IPS-15b (cell line): ENCODE data around the gene SGCD.

Source experiments
- H3K27me3 ChIP-seq: one replicate; pipeline ENCODE4 v1.6.1; 2013; ENCODE audit warnings: low read length; ENCODE audit not compliant: control insufficient read depth, insufficient read depth
- H3K36me3 ChIP-seq: one replicate; pipeline ENCODE4 v1.6.1; 2013; ENCODE audit warnings: low read length; ENCODE audit not compliant: control insufficient read depth, insufficient read depth
- H3K4me1 ChIP-seq: one replicate; pipeline ENCODE4 v1.6.1; 2013; ENCODE audit warnings: mild to moderate bottlenecking, low read length; ENCODE audit not compliant: control insufficient read depth, insufficient read depth
- H3K4me3 ChIP-seq: one replicate; pipeline ENCODE4 v1.5.1; 2013; ENCODE audit warnings: low read depth, low read length
- H3K9ac ChIP-seq: one replicate; pipeline ENCODE4 v1.6.1; 2013; ENCODE audit warnings: low read depth, mild to moderate bottlenecking, low read length
- H3K9me3 ChIP-seq: one replicate; pipeline ENCODE4 v1.6.1; 2013; ENCODE audit warnings: mild to moderate bottlenecking, low read length; ENCODE audit not compliant: control insufficient read depth, insufficient read depth

SGCD gene

DNA sequence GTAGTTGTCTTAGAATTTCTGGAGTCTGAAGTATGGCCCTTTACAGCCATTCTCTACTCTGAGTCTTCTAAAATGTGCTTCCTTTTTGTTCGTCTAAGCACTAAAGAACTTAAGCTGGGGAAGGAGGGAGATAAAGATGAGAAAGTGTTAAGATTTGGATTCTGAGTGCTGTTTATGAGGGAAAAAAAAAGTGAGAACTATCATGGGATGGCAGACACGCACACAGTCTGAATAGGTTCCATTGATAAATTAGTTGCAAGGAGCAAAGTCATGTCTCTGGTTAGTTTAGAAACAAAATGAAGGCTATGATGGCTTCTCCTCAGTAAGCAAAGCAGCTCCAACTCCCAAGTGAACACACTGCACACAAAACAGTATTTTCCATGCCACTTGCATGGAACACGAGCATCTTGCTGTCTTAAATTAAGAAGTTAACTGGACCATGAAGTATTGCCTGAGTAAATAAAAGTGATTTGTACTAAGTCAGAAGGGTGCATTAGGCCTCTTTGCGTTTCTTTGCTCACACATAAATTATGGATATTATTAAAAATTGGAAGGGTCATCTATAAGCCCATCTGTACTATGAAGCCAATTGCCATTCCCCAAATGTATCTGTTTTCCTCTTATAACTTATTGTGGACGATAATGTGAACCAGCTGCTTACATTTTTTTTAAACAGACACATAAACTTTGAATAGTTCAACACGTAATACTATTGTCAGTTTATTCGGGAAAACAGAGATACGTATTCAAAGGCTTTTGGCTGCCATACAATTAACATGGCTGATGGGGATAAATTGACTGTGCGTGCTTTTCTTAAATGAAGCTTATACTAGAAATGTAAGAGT lies 199.3 kb downstream of the SGCD start:
- H3K4me3 ChIP-seq, result no peak overlapping the region
- no peak overlapping the region for H3K9ac ChIP-seq
- no peaks in the 10 kb centered on the region for H3K27me3 ChIP-seq
- H3K4me1 ChIP-seq, result no peaks in the 10 kb centered on the region
- H3K36me3 ChIP-seq, result no peaks in the 10 kb centered on the region
- no peaks in the 10 kb centered on the region for H3K9me3 ChIP-seq

DNA sequence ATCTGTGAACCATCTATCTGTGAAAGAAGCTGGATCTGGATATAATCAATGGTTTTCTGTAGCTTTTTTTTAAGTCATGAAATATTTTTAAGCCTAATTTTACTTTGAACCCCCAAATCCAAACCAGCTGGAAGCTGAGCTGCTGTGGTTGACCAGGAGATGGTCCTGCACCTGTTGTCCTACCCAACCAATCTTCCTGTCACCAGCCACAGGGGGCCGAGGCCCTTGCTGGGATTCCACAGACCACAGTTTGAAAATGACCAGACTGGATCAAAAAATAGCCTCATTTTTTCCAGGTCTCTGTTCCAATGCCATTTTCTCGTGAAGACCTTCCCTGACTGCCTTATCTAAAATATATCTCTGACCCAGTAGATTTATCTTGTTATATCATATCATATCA lies 200.6 kb downstream of the SGCD start:
- Histone ChIP-seq H3K4me3 (no peak overlapping the region), H3K36me3 (no peaks in the 10 kb centered on the region), H3K27me3 (no peaks in the 10 kb centered on the region), H3K9ac (no peak overlapping the region), H3K4me1 (no peaks in the 10 kb centered on the region), H3K9me3 (no peaks in the 10 kb centered on the region)

DNA sequence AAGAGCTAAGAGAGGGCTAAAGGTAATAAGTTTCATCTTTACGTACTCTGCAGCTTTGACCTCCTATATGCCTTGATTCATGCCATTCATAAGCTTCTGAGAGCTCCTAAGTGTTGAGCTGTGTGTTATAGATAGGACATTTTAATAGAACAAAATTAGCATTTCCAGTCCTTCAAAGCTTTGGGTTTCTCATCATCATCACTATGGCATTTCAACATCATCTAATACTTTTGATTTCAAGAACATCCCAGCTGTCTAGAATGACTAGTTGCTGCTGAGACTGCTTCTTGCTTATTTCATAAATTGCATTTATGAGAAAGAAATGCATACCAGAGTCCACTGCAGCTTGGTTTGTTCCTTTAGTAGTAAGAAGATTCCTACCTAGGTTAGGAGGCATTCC lies 201.7 kb downstream of the SGCD start:
- Histone ChIP-seq H3K27me3 (no peaks in the 10 kb centered on the region), H3K4me3 (no peak overlapping the region), H3K9me3 (no peaks in the 10 kb centered on the region), H3K36me3 (no peaks in the 10 kb centered on the region), H3K4me1 (no peaks in the 10 kb centered on the region), H3K9ac (no peak overlapping the region)

DNA sequence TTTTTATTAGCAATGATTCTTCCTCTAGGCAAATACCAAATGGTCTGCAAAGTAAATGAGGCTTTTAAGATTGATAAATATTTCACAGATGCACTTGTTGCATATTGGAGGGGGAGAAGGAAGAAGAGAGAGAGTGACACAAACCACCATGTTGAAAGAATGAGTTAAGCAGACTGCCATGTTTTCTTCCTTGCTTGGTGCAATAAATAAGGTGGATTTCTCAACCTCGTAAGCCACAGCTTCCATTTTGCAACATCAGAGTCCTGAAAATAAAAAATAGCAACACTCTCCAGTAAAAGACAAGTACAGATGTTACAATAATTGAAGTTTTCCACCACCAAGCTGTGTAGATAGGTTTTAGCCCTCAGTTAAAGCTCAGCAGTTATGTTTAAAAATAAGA lies 202.9 kb downstream of the SGCD start:
- Histone ChIP-seq H3K4me3 (no peak overlapping the region), H3K36me3 (no peaks in the 10 kb centered on the region), H3K4me1 (no peaks in the 10 kb centered on the region), H3K9me3 (no peaks in the 10 kb centered on the region), H3K27me3 (no peaks in the 10 kb centered on the region), H3K9ac (no peak overlapping the region)

DNA sequence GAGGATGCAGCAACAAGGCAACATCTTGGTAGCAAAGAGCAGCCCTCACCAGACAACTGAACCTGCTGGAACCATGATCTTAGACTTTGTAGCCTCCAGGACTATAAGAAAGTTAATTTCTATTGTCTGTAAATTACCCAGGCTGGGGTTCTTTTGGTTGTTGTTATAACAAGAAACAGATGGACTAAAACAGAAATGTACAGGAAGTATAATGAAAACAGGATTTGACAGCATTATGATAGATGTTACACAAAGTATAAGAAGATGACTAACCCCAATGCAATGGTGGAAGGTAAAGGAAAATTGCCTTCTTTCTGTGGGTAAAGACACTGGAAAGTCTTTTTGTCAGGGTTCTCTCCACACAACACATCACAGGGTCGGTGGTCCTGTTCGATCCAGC lies 204.2 kb downstream of the SGCD start:
- no peak overlapping the region for H3K4me3 ChIP-seq
- no peaks in the 10 kb centered on the region for H3K36me3 ChIP-seq
- H3K9ac ChIP-seq, result no peak overlapping the region
- no peaks in the 10 kb centered on the region for H3K9me3 ChIP-seq
- no peaks in the 10 kb centered on the region for H3K27me3 ChIP-seq
- H3K4me1 ChIP-seq, result no peaks in the 10 kb centered on the region

DNA sequence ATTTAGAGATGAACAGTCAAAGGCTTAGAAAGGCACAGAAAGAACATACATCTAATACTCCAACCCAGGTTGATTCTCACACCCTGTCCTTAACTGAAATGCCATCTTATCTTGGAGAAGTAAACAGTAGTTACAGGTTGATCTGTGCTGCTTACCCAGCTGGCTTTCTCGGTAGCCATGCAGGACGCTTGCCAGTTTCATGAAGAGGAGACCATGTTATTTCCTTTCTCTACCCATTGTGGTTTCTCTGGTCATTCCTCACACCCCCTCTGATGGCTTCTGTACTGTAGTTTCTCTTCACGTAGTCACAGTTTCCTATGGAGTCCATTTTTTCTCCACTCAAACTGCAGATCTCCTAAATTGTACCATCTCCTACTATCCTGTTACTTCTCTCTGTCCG lies 206.0 kb downstream of the SGCD start:
- Histone ChIP-seq H3K27me3 (no peaks in the 10 kb centered on the region), H3K9me3 (no peaks in the 10 kb centered on the region), H3K4me1 (no peaks in the 10 kb centered on the region), H3K9ac (no peak overlapping the region), H3K4me3 (no peak overlapping the region), H3K36me3 (no peaks in the 10 kb centered on the region)

DNA sequence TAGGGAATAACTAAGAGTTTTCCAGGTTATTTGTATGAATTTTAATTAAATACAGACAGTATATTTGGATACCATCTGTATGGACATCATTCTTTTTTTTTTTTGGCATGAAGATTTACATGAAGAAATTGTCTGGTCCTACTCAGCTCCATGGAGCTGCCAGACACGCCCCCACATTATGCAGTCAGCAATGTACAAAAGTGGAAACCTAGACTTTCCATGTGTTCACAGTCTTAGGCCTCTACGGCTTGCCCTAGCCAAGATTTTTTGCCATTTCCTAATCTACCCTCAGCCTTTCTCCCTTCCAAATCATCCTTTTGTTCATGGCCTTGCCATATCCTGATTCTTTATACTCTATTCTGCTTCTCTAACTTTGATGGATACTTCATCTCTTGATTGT lies 207.1 kb downstream of the SGCD start:
- Histone ChIP-seq H3K36me3 (no peaks in the 10 kb centered on the region), H3K27me3 (no peaks in the 10 kb centered on the region), H3K4me3 (no peak overlapping the region), H3K9me3 (no peaks in the 10 kb centered on the region), H3K4me1 (no peaks in the 10 kb centered on the region), H3K9ac (no peak overlapping the region)

DNA sequence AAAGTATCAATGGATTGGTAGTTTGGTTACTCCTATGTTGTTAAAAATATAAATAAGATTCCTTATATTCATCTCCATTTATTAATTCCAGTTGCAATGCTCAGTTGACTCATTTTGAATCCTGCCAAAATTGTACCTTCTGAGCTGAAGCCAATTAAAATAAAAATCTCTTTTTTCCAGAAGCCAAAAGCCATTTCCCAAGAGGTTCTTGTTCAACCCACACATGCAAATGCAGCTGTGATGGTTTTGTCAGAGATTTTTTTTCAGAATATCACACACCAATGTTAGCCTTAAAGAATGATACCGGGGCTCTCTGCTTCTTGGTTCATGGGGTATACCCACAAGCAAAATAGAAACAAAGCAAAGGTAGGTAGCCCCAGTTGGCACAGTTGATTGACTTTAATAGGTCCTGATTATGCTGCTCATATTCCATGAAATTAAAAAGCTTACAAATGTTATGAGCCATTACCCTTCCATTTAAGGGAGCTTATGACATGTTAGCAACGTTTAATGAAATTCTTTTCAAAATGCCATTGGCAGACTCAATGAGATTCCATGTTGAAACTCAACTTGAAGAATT lies 208.0 kb downstream of the SGCD start:
- H3K9ac ChIP-seq, result no peak overlapping the region
- no peaks in the 10 kb centered on the region for H3K27me3 ChIP-seq
- H3K4me3 ChIP-seq, result no peak overlapping the region
- H3K36me3 ChIP-seq, result no peaks in the 10 kb centered on the region
- H3K4me1 ChIP-seq, result no peaks in the 10 kb centered on the region
- H3K9me3 ChIP-seq, result no peaks in the 10 kb centered on the region

DNA sequence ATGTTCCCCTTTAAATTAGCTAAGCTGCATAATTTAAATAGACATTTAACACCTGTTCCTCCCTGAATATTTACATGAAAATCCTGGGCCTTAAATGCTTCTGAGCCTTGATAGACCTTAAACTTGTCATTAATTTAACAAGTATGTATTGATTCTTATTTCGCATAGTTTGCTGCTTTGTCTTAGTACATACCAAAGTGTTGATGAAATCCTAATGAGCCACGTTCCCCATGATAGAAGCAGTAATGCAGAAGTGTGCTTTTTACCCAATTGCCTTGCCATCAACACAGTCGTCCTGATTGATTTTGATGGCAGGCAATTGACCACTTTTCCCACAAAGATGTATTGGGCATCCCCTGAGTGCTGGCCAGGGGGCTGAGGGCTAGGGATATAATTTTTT lies 213.5 kb downstream of the SGCD start:
- Histone ChIP-seq H3K4me1 (no peaks in the 10 kb centered on the region), H3K9me3 (no peaks in the 10 kb centered on the region), H3K9ac (no peak overlapping the region), H3K27me3 (no peaks in the 10 kb centered on the region), H3K4me3 (no peak overlapping the region), H3K36me3 (no peaks in the 10 kb centered on the region)

DNA sequence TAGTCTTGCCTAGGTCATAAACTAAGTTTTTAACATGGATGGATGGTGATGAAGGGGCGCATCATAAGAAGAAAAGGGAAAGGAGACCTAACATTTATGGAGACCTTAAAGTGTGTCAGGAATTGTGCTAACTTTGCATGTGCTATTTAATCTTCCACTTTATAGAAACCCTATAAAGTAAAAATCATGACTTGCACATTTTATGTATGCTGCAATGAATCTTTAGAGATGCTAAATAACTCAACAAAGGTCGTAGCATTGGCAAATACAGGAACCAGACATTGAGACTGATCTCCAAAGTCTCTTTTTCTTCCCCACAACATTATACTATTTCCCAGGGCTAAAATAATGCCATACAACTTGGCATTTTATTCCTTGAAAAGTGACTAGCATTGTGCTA lies 214.6 kb downstream of the SGCD start:
- no peaks in the 10 kb centered on the region for H3K9me3 ChIP-seq
- no peak overlapping the region for H3K9ac ChIP-seq
- H3K27me3 ChIP-seq, result no peaks in the 10 kb centered on the region
- H3K36me3 ChIP-seq, result no peaks in the 10 kb centered on the region
- H3K4me1 ChIP-seq, result no peaks in the 10 kb centered on the region
- H3K4me3 ChIP-seq, result no peak overlapping the region

DNA sequence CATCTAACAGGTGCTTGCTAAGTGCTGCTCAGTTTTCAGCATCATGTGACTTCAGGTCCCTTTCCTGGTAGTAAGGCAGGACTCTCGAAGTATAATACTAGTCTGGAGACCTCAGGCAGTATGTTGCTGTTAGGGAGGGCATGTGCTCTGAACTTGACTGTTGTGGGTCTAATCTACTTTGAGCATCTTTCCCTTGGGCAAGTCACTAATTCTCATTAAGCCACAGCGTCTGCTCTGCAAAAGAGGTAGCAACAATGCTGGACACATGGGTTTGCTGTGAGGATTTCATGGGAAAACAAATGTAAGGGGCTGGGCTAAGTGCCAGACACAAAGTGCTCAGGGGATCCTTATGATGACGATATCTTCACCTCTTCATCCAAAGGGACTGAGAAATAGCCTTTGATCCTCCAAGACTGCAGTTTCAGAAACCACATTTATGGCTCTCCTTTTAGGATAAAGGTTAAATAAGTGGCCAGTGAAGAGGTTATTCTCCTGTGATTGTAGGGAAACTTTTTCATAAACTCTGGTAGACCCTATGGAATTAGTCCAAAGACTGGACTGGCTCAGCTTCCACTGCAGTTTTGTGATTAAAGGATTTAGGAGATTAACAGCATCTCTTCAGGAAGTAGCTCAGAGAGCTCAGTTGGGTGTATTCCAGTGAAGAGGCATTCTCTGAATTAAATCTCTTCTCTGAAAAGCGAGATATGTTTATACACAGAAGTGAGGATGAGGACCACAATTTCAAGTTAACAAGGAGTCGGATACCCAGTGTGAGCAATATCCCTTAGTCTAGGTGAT lies 216.6 kb downstream of the SGCD start:
- Histone ChIP-seq H3K36me3 (no peaks in the 10 kb centered on the region), H3K9ac (no peak overlapping the region), H3K9me3 (no peaks in the 10 kb centered on the region), H3K27me3 (no peaks in the 10 kb centered on the region), H3K4me3 (no peak overlapping the region), H3K4me1 (no peaks in the 10 kb centered on the region)
